Stimulated activated naive B cell treated with anti-CD40 and anti-IgM and Interleukin-4, amounts not matched to agents 10 μg/mL and 1 μg/mL and 100 μg/mL, for 72 hours (primary cell): ENCODE measurements around the gene PTPRQ.

Experiments
- ATAC-seq, 2 donors: fragments of 150-1000 bp; cut with Tn5 transposase; replicated peaks; 2 replicates each; pipeline ENCODE4 v1.10.0; 2021; ENCODE audit warnings: moderate library complexity in 1 of 2
- DNase-seq: peaks from one replicate; pipeline ENCODE4 v3.0.0; 2021
- H3K27ac Mint-ChIP-seq: one replicate; pipeline ENCODE4 v1.8.0; 2022; ENCODE audit warnings: mild to moderate bottlenecking, mixed read lengths
- H3K27me3 Mint-ChIP-seq, 2 donors: one replicate each; pipeline ENCODE4 v1.8.0; 2022; ENCODE audit warnings: mixed read lengths in 2 of 2
- H3K36me3 Mint-ChIP-seq, 2 donors: one replicate each; pipeline ENCODE4 v1.8.0; 2022; ENCODE audit warnings: mixed read lengths in 2 of 2, mild to moderate bottlenecking in 1 of 2
- H3K4me1 Mint-ChIP-seq, 2 donors: one replicate each; pipeline ENCODE4 v1.8.0; 2022; ENCODE audit warnings: mixed read lengths in 2 of 2, mild to moderate bottlenecking in 1 of 2
- H3K4me3 Mint-ChIP-seq, 2 donors: one replicate each; pipeline ENCODE4 v1.8.0; 2022; ENCODE audit warnings: mild to moderate bottlenecking in 2 of 2, mixed read lengths in 2 of 2, moderate library complexity in 1 of 2
- H3K9me3 Mint-ChIP-seq, 2 donors: one replicate each; pipeline ENCODE4 v1.8.0; 2022; ENCODE audit warnings: mixed read lengths in 2 of 2, mild to moderate bottlenecking in 1 of 2

PTPRQ gene, protein sequence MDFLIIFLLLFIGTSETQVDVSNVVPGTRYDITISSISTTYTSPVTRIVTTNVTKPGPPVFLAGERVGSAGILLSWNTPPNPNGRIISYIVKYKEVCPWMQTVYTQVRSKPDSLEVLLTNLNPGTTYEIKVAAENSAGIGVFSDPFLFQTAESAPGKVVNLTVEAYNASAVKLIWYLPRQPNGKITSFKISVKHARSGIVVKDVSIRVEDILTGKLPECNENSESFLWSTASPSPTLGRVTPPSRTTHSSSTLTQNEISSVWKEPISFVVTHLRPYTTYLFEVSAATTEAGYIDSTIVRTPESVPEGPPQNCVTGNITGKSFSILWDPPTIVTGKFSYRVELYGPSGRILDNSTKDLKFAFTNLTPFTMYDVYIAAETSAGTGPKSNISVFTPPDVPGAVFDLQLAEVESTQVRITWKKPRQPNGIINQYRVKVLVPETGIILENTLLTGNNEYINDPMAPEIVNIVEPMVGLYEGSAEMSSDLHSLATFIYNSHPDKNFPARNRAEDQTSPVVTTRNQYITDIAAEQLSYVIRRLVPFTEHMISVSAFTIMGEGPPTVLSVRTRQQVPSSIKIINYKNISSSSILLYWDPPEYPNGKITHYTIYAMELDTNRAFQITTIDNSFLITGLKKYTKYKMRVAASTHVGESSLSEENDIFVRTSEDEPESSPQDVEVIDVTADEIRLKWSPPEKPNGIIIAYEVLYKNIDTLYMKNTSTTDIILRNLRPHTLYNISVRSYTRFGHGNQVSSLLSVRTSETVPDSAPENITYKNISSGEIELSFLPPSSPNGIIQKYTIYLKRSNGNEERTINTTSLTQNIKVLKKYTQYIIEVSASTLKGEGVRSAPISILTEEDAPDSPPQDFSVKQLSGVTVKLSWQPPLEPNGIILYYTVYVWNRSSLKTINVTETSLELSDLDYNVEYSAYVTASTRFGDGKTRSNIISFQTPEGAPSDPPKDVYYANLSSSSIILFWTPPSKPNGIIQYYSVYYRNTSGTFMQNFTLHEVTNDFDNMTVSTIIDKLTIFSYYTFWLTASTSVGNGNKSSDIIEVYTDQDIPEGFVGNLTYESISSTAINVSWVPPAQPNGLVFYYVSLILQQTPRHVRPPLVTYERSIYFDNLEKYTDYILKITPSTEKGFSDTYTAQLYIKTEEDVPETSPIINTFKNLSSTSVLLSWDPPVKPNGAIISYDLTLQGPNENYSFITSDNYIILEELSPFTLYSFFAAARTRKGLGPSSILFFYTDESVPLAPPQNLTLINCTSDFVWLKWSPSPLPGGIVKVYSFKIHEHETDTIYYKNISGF (N-terminal part only)

GRCh38 chr12:80443974-80444666, at the start of gene PTPRQ:
TSS of gene PTPRQ (plus strand) at chr12:80444235. CDS start at chr12:80444346, 111 bp downstream.
- Mint-ChIP-seq H3K4me1 (no peaks in the 10 kb centered on the region), H3K9me3 (peaks cover 5 to 7% of the 10 kb centered on the region in 2 donors), H3K27me3 (no peaks in the 10 kb centered on the region), H3K36me3 (no peaks in the 10 kb centered on the region), H3K4me3 (no peak within 1 kb of the TSS), H3K27ac (no peak within 1 kb of the TSS)
- DNase-seq (no peak), ATAC-seq (no peak)

DNA sequence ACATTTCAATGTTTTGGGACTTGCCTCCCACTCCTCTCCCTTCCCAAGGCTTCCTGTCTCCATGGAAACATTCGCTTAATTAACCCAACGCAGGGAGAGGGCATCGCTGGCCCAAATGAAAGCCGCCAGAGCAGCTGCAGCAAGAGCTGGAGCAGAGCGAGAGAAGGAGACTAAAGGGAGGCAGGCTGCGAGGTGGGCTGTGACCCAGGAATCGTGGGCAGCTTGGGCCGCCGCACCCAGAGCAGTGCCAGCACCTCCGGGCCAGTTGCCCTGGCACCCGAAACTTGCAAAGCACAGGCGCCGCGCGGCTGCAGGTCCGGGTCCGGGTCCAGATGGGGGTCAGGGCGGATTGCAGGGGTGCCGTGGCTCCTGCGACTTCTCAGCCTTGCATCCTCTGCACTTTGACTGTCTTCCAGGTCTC, 43.5 kb upstream of the PTPRQ start:
- peak overlapping the region in 1 of 2 donors; percentile 15 for H3K4me3 Mint-ChIP-seq
- DNase-seq, result no peak
- peaks cover 0 to 2% of the 10 kb centered on the region in 2 donors for H3K9me3 Mint-ChIP-seq
- H3K27me3 Mint-ChIP-seq, result peaks cover 6 to 7% of the 10 kb centered on the region in 2 donors
- H3K4me1 Mint-ChIP-seq, result no peaks in the 10 kb centered on the region
- ATAC-seq, result no peak
- H3K27ac Mint-ChIP-seq, result no peak overlapping the region
- H3K36me3 Mint-ChIP-seq, result no peaks in the 10 kb centered on the region

DNA sequence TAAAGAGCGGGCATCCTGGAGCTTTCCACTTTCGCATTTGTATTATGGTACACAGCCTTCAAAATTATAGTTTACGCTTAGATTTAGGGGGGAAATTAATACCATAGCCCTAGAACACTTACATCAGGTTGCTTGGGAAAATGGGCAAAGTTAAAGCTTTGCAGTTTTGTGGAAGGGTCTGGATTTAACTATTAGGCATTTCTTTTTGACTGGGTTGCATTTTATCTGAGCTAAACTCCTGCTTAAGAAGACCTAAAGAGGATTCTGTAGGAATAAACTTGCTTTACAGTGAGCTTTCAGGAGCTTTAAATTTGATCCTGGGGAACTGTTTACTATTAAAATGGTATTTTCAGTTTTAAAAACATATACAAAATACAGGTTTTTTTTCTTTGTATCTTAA, 42.8 kb upstream of the PTPRQ start:
- Mint-ChIP-seq H3K9me3 (peaks cover 0 to 2% of the 10 kb centered on the region in 2 donors), H3K4me3 (no peak overlapping the region), H3K4me1 (no peaks in the 10 kb centered on the region), H3K36me3 (no peaks in the 10 kb centered on the region), H3K27ac (no peak overlapping the region), H3K27me3 (peaks cover 6 to 7% of the 10 kb centered on the region in 2 donors)
- DNase-seq (no peak), ATAC-seq (no peak)

GRCh38 chr12:80404629-80405028, 39.4 kb upstream of the PTPRQ start:
- H3K27me3 Mint-ChIP-seq, result peaks cover 4 to 7% of the 10 kb centered on the region in 2 donors
- no peaks in the 10 kb centered on the region for H3K4me1 Mint-ChIP-seq
- H3K36me3 Mint-ChIP-seq, result no peaks in the 10 kb centered on the region
- no peak overlapping the region for H3K4me3 Mint-ChIP-seq
- peaks cover 0 to under 1% of the 10 kb centered on the region in 2 donors for H3K9me3 Mint-ChIP-seq
- ATAC-seq, result no peak
- no peak for DNase-seq
- H3K27ac Mint-ChIP-seq, result no peak overlapping the region

- DNase-seq (no peak), ATAC-seq (no peak)
- Mint-ChIP-seq H3K36me3 (no peaks in the 10 kb centered on the region), H3K4me1 (no peaks in the 10 kb centered on the region), H3K27me3 (no peaks in the 10 kb centered on the region), H3K9me3 (no peaks in the 10 kb centered on the region), H3K4me3 (no peak overlapping the region), H3K27ac (no peak overlapping the region)
These were observed 37.8 kb upstream of the PTPRQ start for GRCh38 chr12:80406253-80406652.

DNA sequence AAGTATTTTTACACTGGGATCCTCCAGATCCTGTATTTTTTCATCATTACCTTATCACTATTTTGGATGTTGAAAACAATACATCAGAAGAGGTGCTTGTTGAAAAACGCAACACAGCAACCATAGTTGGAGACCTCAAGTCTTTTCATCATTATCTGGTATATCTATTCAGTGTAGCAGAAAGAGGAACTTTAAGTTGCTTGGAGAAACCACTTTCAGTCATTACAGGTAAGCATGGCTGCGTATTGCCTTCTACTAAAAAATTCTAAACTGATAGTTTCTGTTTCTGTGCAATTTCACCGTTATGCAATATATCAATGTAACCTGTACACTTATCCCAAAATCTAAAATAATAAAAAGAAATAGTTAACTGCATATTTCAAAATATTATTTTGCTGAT, 32.2 kb upstream of the PTPRQ start:
- DNase-seq (no peak), ATAC-seq (no peak)
- Mint-ChIP-seq H3K4me1 (no peaks in the 10 kb centered on the region), H3K36me3 (no peaks in the 10 kb centered on the region), H3K27me3 (no peaks in the 10 kb centered on the region), H3K27ac (no peak overlapping the region), H3K9me3 (no peaks in the 10 kb centered on the region), H3K4me3 (no peak overlapping the region)

DNA sequence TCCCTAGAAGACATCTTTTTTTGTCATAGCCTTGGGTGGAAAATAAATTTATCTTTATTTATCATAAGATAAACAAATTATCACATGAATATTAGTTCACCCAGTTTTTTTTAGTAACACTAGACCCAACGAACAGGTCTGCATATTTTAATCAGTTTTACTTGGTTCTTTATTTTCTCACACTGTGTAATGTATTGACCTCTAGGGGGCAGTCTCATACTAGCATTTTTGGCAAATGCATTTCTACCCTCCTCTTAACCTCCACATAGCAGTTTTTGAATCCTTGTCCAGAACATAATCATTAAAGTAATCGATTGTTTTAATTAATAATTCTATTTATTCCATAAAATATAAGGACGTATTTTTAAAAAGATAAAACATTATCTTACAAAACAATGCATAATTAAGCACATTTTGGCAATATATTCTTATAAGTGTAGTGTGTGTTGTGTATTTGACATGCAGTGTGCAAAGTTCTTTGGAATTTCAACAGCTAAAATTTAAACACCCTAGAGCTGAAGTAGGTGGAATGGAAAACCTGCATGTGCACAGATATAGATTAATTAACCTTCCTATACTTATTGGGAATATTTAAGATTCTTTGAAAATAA, 31.6 kb upstream of the PTPRQ start:
- Mint-ChIP-seq H3K27me3 (no peaks in the 10 kb centered on the region), H3K36me3 (no peaks in the 10 kb centered on the region), H3K27ac (no peak overlapping the region), H3K4me1 (no peaks in the 10 kb centered on the region), H3K9me3 (no peaks in the 10 kb centered on the region), H3K4me3 (no peak overlapping the region)
- peak in 1 of 2 donors; percentile 60 for ATAC-seq
- no peak for DNase-seq

GRCh38 chr12:80413462-80413861, 30.6 kb upstream of the PTPRQ start:
- ATAC-seq (no peak), DNase-seq (no peak)
- H3K27ac Mint-ChIP-seq, result no peak overlapping the region
- no peaks in the 10 kb centered on the region for H3K27me3 Mint-ChIP-seq
- H3K4me3 Mint-ChIP-seq, result no peak overlapping the region
- no peaks in the 10 kb centered on the region for H3K36me3 Mint-ChIP-seq
- H3K9me3 Mint-ChIP-seq, result no peaks in the 10 kb centered on the region
- H3K4me1 Mint-ChIP-seq, result no peaks in the 10 kb centered on the region

GRCh38 chr12:80415466-80415865, 28.6 kb upstream of the PTPRQ start:
- Mint-ChIP-seq H3K4me3 (no peak overlapping the region), H3K27me3 (no peaks in the 10 kb centered on the region), H3K4me1 (no peaks in the 10 kb centered on the region), H3K36me3 (no peaks in the 10 kb centered on the region), H3K27ac (no peak overlapping the region), H3K9me3 (no peaks in the 10 kb centered on the region)
- no peak for DNase-seq
- no peak for ATAC-seq

- no peak overlapping the region for H3K4me3 Mint-ChIP-seq
These were observed 24.4 kb upstream of the PTPRQ start for GRCh38 chr12:80419644-80420043.

GRCh38 chr12:80420075-80420474, 24.0 kb upstream of the PTPRQ start:
- no peaks in the 10 kb centered on the region for H3K36me3 Mint-ChIP-seq
- no peaks in the 10 kb centered on the region for H3K9me3 Mint-ChIP-seq
- no peak for ATAC-seq
- no peak for DNase-seq
- no peak overlapping the region for H3K4me3 Mint-ChIP-seq
- no peak overlapping the region for H3K27ac Mint-ChIP-seq
- H3K4me1 Mint-ChIP-seq, result no peaks in the 10 kb centered on the region
- H3K27me3 Mint-ChIP-seq, result no peaks in the 10 kb centered on the region

More at GRCh38 chr12:80419644-80420043, 24.4 kb upstream of the PTPRQ start:
- ATAC-seq, result no peak
- Mint-ChIP-seq H3K27ac (no peak overlapping the region), H3K27me3 (no peaks in the 10 kb centered on the region), H3K9me3 (no peaks in the 10 kb centered on the region), H3K4me1 (no peaks in the 10 kb centered on the region), H3K36me3 (no peaks in the 10 kb centered on the region)
- no peak for DNase-seq

- H3K27me3 Mint-ChIP-seq, result no peaks in the 10 kb centered on the region
These were observed 21.5 kb upstream of the PTPRQ start for GRCh38 chr12:80422550-80422949.

DNA sequence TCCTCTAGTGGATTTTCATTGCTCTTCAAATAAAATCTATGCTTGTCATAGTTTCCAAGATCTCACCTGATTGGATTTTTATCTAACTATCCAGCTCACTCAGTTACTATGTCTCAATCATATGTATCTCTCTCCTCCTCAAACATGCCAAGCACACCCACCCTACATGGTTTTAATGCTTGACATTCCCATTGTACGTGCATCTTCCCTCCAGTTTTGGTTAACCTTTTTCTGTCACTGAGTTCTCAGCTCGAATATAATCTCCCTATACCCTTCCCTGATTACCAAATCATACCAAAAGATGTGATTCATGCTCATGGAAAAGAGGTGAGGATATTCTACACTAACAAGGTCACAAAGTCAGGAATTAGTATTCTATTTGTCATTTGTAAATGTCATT, 12.0 kb upstream of the PTPRQ start:
- no peak for DNase-seq
- Mint-ChIP-seq H3K4me3 (no peak overlapping the region), H3K27me3 (no peaks in the 10 kb centered on the region), H3K9me3 (peaks cover 0 to 2% of the 10 kb centered on the region in 2 donors), H3K36me3 (no peaks in the 10 kb centered on the region), H3K4me1 (no peaks in the 10 kb centered on the region), H3K27ac (no peak overlapping the region)
- ATAC-seq, result no peak

More at GRCh38 chr12:80422550-80422949, 21.5 kb upstream of the PTPRQ start:
- Mint-ChIP-seq H3K4me1 (no peaks in the 10 kb centered on the region), H3K27ac (no peak overlapping the region), H3K36me3 (no peaks in the 10 kb centered on the region), H3K4me3 (no peak overlapping the region), H3K9me3 (no peaks in the 10 kb centered on the region)
- no peak for ATAC-seq
- DNase-seq, result no peak
